ENCODE measurements around the gene DMAC2L.

DMAC2L gene

DNA sequence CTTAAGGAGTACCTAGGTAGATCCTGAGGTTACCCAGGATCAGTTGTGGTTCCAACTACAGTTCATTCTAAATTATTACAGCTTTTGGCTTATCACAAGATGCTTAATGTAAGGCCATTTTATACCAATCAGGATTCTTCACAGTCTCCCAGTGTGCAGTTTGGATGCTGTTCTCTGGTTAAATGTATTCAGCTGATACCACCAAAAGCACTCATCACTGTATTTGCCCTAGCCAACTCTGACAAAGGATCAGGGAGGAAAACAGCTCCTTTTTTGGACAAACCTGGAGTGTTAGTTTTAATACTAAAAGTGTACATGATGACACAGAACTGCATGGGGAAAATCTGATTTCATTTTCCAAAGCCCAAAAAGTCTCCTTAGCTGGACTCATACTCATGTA is 19.5 kb downstream of the DMAC2L start:
- DNase-seq (ENCODE audit: low read depth): no peak

DNA sequence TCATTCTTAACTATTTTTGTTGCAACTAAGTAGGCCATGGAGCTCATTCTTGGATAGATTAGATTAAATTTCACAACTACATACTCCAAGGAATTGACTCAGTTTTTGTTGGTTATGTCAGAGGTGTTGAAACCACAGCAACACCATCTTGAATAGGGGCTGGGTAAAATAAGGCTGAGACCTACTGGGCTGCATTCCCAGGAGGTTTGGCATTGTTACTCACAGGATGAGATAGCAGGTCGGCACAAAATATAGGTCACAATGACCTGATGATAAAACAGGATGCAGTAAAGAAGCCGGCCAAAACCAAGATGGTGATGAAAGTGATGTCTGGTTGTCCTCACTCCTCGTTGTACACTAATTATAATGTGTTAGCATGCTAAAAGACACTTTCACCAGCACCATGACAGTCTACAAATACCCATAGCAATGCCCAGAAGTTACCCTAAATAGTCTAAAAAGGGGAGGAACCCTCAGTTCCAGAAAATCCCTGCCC is 20.9 kb downstream of the DMAC2L start:
- no peak for DNase-seq (ENCODE audit: low read depth)

DNA sequence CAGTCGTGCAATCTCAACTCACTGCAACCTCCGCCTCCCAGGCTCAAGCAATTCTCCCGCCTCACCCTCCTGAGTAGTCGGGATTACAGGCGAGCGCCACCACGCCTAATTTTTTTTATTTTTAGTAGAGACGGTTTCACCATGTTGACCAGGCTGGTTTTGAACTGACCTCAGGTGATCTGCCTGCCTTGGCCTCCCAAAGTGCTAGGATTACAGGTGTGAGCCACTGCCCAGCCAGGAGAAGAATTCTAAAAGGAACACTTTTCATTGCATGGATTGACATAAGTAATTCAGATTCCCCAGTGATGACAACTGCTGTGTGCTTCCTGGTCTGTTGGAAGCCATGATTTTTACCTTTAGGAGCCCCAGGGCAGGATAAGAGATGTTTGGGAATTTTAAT is 22.1 kb downstream of the DMAC2L start:
- no peak for DNase-seq (ENCODE audit: low read depth)

DNA sequence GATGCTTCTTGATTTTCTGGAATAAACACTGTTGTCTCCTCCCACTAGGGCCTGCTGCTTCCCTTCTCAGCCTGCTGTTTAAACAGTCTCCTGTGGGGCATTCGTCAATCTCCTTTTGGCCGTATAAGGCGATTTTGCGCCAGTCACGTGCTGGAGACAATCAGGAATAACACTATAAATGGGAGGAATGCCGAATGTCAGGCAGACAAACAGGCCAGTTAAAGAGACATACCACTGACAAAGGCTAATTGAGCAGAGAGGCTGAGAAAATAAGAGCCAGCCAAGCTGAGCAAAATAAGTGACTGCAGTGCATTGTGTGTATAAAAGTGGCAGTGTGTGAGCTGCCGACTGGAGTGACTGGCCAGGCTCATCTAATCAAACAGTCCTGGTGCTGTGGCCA is 23.3 kb downstream of the DMAC2L start:
- DNase-seq (ENCODE audit: low read depth): no peak

DNA sequence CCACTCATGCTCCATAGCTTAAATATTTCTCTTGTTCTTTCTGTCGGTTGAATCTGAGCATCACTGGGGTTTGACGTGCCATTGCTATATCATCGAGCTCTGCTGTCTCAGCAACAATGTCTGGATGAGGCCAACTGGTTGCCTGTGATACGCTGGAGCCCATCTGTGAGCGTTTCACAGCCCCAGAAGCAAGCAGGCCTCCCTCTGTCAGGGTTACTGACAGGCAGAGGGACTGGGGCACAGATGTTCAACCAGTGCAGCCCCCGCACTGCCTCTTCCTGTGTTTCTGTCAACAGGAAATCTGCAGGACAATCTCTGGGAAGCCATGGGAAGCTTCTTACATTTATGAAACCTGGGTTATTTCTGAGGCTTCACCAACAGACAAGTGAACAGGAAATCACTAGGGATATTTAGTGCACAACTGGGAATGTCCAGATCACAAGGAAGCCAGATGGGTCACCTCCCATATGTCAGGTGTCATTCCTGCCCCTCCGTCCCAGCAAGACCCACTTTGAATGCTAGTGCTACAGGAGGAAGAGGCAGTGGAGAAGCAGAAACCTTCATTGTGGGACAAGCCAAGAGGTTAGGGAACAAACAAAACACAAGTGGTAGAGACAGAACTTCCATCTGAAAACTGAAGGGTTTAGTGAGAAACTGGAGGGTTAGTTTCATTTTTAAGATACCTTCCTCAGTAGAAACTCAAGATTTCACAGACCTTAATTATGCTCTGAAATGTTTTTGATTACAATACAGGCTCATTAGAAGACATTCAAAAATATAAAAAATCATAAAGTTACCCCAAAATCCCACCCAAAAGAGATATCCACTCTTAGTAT is 24.1 kb downstream of the DMAC2L start:
- DNase-seq (ENCODE audit: low read depth): no peak

DNA sequence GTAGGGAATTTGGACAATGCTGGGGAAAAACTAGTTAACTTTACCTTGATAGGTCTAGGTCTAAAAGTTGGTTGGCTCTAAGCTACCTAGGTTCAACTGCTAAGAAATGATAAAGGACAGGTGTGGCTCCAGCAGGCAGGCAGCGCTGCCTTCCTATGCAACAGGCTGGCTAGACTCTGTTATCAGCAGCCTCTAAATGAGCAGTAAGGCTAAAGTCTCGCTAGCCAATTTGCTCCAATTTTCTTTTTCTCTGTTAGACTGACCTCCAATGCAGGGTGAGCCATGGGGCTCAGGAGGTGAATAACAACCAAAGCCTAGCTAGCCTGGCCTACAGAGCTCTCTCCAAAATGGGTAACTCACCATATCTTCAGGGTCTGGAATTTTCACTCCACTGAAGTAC is 26.5 kb downstream of the DMAC2L start:
- DNase-seq (ENCODE audit: low read depth): no peak

DNA sequence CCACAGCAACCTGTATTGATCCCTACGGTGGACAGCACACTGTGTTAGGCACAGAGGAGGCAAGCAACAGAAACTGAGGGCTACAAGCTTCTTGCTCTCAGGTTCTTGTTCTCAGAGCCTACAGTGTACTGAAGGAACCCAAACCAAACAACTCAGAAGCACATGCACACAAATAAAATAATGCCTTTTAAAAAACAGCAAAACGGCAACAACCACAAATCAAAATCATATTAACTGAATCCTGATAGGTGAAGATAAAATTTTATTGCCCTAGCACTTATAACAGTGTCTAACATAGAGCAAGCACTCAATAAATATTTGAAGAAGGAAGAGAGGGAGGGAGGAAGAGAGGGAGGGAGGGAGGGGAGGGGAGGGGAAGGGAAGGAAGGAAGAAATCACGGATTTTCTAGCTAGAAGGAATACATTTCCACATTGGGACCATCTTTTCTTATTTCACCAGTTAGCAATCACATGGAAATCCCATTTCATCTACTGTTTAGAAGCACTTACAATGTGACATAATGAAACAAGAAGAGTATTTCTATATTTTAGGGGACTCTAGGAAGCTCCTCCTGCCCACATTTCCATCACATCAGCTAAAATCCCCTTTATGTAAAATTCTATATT is 27.2 kb downstream of the DMAC2L start:
- DNase-seq (ENCODE audit: low read depth): no peak

DNA sequence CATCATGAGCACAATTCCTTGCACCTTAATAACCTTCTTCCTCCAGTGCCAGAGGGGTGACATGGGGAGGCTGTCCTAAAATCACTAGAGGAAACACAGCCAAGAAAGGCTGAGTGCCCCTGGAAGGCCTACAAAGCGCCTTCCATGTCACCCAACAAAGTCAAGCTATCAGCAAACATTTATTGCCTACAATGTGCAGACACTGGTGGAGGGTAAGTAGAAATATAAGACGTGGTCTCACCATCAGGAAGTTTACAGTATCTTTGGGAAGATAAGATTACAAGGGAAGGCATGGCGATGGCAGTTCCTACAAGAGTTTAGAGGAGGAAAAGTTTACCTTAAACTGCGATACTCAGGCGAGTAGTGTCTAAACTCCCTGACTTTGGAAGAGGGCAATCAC is 27.9 kb downstream of the DMAC2L start:
- DNase-seq (ENCODE audit: low read depth): no peak

DNA sequence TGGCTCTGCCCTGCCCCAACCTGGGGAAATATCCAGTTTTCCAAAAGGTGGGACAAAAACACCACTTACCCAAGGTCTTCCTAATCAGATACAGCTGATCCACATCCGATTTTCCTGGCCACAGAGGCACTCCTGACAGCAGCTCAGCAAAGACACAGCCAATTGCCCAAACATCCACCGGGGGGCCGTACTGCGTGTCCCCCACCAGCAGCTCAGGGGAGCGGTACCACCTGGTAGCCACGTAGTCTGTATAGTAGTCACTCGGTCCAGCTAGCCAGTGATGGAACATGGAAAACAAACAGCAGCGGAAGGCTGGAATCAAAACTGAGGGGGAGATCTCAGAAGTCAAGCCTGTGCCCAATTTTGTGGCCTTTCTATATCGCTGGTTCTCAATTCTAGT is 28.8 kb downstream of the DMAC2L start:
- DNase-seq (ENCODE audit: low read depth): no peak

DNA sequence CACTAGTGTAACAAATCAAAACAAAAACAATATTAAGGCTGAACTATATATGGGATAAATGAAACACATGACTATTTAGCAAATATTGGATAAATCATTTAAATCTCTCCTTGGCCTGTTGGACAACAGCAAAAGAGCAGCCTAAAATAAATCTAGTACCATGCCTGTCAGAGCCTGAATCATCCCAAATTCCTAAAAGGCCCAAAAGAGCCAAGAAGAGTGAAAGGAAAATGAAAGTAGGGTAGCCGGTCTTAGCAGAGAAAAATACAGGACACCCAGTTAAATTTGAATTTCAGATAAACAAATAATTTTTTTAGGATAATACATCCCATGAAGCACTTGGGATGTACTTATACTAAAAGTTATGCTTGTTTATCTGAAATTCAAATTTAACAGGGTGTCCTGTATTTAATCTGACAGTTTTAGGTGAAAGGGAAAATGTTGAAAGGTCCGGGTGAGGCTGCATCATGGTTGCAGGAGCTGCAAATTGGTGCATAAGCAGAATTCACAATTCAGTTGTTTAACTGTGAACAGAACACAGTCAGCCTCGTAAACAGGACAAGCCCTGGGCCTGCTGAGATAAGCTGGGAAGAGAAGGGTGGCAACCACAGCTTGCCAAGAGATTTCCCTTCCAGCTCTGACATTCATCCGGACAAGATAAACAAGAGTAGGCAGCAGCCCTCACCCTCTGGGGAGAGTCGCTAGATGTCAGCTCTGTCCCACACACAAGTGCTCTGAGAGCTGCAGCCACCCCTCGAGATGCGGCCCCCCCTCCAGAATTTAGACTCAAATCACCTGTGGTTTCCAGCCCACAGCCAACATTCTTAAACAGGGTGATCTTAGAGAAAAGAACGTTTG is 30.3 kb downstream of the DMAC2L start:
- DNase-seq (ENCODE audit: low read depth): no peak

DNA sequence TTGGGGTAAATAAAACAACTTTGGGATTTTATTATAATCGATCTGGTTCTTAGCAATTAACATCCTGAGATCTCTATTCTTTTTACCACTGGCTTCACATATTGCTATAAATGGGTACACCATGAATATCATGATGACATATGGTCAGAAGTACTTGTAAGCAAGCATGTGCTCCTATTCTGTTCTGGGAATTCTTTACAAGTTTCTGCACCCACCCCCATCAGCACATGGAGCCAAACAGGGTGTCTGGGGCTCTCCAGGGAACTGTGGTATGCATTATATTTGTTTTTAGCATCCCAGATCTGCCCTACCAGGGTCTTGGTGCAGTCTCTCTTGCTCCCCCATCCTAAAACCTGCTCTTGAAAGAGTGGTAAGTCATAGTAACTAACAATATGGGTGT is 31.3 kb downstream of the DMAC2L start:
- no peak for DNase-seq (ENCODE audit: low read depth)

DNA sequence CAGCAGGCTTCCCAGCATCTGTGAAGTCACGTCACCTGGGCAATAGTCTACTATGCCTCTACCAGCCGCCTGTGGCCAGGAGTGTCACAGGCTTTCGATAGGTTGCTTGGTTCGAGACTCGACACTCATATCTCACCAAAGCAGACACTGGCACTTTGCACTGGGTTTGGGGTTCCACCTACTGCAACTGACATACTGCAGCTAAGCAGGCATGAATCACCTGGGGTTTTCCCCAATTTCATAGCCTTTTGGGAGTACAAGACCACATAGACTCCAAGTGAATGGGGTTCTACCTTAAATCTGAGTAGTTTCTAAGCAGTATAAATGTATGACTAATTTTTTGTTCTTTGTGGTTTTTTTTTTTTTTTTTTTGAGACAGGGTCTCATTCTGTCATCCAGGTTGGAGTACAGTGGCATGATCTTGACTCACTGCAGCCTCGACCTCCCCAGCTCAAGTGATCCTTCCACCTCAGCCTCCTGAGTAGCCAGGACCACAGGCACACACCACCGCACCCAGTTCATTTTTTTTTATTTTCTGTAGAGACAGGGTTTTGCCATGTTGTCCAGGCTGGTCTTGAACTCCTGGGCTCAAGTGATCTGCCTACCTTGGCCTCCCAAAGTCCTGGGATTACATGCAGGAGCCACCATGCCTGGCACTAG is 32.1 kb downstream of the DMAC2L start:
- peak; percentile 39 for DNase-seq (ENCODE audit: low read depth)

DNA sequence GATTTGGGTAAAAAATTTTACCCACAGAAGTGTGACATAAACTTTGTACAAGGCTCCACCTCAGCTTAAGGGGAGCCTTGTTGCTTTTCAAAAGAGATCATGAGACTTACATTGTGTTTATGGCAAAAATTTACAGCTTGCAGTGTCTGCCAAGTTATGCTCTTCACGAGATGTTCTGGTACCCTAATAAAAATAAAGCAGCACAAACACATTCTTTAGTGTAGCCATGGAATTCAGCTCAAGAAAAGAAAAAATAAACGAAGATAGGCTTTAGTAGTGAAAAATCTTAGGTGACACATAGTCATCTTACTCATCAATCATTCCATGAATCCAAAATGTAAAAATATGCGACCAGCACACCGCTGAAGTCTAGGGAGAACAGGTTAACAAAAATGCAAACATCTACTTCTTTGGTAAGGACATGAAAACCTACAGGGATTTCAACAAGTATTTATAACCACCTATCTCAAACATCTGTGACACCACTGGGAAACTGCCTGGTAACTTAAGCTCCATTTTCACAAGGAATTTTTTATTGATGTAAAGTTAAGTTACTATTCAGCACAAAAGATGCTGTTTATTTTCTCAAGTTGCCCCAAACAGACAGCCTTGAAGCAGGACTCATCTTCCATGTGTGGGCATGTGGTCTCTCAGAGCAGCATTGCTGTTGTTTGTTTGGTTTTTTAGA is 32.9 kb downstream of the DMAC2L start:
- DNase-seq (ENCODE audit: low read depth): no peak

DNA sequence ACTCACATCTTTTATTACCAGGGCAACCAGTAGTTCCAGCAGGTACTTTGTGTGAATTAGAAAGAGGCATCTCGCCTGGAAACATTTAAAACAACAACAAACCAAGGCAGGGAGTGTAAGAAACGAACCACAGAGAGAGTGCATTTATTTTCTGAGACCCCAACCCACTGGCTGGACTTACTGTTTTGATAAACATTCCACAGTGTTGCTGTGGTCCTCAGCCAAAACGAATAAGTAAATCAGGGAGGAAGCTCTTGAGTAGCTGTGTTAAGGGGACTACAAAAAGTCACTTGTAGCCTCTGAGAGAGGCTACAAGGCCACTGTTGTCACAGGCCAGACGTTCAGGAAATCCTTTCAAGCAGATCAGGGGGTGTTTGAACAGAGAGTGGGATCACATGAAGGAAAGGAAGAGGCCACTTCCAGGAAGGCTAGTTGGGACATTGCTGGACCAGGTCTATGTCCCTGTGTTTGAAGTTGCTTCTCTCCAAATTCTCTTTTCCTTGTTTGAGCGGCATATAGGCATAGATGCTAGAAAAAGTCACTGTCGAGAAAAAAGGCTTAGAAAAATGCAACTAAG is 33.8 kb downstream of the DMAC2L start:
- no peak for DNase-seq (ENCODE audit: low read depth)

DNA sequence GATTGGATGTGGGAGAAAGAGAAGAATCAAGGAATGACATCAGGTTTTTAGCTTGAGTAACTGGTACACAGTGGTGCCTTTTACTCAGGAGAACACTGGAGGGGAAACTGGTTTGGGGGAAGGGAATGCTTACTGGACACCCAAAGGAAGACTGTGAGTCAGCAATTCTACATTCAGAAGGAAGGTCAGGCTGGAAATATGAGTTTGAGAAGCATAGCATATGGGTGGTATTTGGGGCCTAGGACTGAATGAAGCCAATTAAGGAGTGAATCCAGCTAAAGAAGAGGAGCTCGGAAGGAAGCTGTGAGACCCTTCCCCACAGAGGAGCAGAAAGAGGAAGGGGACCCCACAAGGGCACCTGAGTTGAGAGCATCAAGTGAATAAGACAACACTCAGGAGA is 35.4 kb downstream of the DMAC2L start:
- no peak for DNase-seq (ENCODE audit: low read depth)

DNA sequence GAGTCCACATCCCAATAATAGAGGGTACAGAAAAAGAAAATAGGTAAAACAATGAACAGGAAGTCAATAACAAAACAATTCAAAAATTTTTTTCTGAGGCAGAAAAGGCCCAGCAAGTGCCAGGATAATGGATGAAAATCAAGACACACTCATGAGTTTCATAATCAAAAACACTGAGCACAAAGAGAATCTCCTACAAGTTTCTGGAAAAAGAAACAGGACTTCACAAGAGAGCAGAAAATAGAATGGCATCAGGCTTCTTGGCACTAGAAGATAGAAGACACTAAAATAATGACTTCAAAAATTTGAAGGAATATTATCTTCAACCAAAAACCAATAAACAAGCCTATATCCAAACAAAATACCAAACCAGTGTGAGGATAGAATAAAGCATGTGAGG is 36.8 kb downstream of the DMAC2L start:
- no peak for DNase-seq (ENCODE audit: low read depth)

DNA sequence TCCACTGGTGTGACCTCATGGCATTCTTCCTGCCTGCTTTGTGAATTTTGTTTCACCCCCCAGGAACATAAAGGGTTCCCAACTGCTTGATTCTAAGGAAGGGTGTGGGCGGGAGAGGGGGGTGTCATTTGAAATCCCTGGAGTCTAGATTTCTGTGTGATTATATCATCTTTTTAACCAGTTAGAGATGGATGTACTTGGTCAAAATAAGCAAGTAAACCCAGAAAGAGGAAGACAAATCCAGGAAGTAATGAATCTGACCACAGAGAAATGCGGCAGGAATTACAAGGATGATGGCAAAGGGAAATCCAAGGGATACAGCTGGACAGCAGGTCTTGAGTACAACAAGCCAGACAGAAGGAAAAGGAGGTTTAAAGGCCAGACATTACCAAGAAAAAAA is 38.9 kb downstream of the DMAC2L start:
- DNase-seq (ENCODE audit: low read depth): no peak

DNA sequence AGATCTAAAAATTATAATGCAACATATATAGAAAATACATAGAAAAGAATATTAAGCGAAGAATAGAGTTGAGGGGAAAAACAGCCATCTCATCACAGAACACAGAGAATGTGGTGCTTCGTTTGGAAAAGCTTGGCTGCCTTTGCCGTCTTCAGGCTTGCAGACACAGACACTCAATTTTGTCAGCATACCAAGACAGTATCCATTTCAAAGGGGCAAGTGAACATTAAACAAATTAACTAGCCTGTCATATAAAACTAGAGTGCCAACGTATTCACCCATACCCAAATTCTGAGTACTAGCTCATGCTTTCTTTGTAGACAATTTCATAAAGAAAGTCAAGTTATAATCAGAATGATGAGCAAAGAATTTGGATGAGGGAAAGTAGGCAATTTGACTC is 40.5 kb downstream of the DMAC2L start:
- DNase-seq (ENCODE audit: low read depth): no peak

DNA sequence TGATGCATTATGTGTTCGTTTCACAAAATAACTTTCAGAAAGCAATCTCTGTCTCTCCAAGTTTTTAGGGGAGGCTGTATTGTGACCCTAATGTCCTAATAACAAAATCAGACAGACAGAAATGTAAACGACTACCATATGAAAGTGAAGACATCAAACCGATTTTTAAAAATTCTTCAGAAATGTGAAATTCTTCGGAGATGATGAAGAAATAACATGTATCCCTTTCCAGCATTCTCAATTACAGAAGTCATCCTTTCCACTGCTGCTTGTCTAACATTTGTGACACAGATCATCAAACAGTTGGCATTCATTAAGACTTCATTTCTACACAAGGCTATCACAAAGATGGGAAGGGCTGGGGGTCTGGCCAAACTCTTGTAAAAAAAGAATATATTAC is 41.0 kb downstream of the DMAC2L start:
- DNase-seq (ENCODE audit: low read depth): no peak

DNA sequence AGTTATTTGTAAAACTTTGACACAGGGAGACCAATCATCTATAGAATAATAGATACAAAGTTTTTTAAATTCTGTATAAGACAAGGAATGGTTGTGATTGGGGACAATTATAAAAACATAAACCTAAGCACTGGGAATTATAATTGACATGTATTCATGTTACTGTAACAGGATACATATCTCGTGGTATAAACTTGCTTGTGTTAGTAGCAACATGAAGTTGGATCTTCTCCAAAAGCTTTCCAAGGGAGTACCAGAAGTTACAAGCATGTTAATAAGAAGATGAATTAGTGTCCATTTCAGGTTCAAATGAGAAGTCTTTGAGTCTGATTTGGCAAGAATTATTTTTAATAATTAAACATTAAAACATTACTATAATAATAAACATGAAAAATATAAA is 42.4 kb downstream of the DMAC2L start:
- no peak for DNase-seq (ENCODE audit: low read depth)

DNA sequence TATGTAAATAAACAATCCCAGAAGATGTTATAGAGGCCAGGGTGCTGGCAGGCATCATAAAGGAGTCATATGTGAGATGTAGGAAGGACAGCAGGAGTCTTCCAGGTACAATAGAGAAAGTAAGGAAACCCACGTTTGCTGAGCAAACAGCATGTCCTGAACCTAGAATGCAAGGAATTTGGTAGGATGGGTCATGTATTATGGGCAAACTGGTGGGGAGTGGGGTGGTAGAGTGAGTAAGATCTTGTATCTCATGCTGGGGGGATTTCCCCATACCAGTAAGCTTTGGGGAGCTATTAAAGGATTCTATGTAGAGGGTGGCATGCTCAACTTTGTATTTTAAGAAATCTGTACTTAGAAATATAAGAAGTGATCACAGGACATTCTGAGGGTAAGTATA is 43.6 kb downstream of the DMAC2L start:
- no peak for DNase-seq (ENCODE audit: low read depth)
